SK-N-SH treated with all-trans-retinoic acid at 6 μM for 48 hours (cell line): ENCODE measurements around the gene AMPH.

Source experiments
- ATAC-seq: fragments of 200-7000 bp; cut with Tn5 transposase; 3 replicates; pipeline ENCODE4 v1.9.1; 2020; ENCODE audit warnings: mild to moderate bottlenecking, moderate library complexity
- ARNTL ChIP-seq: fragments of 450-650 bp; formaldehyde crosslinking; IDR thresholded peaks from 2 replicates; pipeline ENCODE4 v1.5.0; 2020; ENCODE audit warnings: low read depth, mild to moderate bottlenecking, moderate library complexity, borderline replicate concordance
- BACH2 ChIP-seq: fragments of 250-450 bp; sonication (Bioruptor Pico); IDR thresholded peaks from 2 replicates; pipeline ENCODE4 v1.9.0; 2021; ENCODE audit warnings: mild to moderate bottlenecking, borderline replicate concordance
- CREB5 ChIP-seq: fragments of 250-450 bp; sonication (Bioruptor Pico); IDR thresholded peaks from 2 replicates; pipeline ENCODE4 v1.5.1; 2020; ENCODE audit warnings: low read depth, mild to moderate bottlenecking, moderate library complexity
- CSRNP3 ChIP-seq: fragments of 250-450 bp; sonication (Bioruptor Pico); IDR thresholded peaks from 2 replicates; pipeline ENCODE4 v1.5.1; 2021; ENCODE audit warnings: mild to moderate bottlenecking, moderate library complexity
- ESRRG ChIP-seq: fragments of 250-450 bp; sonication (Bioruptor Pico); IDR thresholded peaks from 2 replicates; pipeline ENCODE4 v1.6.1; 2021; ENCODE audit warnings: mild to moderate bottlenecking
- ISL1 ChIP-seq: fragments of 250-450 bp; sonication (Bioruptor Pico); IDR thresholded peaks from 2 replicates; pipeline ENCODE4 v2.1.2; 2022; ENCODE audit warnings: mild to moderate bottlenecking, moderate library complexity
- OSR1 ChIP-seq: fragments of 250-450 bp; sonication (Bioruptor Pico); IDR thresholded peaks from 2 replicates; pipeline ENCODE4 v1.8.0; 2022; ENCODE audit warnings: moderate library complexity, mild to moderate bottlenecking, inconsistent platforms
- RARB ChIP-seq: fragments of 250-450 bp; sonication (Bioruptor Pico); IDR thresholded peaks from 2 replicates; pipeline ENCODE4 v1.8.0; 2021; ENCODE audit warnings: mild to moderate bottlenecking, moderate library complexity
- SNAI2 ChIP-seq: fragments of 250-450 bp; sonication (Bioruptor Pico); IDR thresholded peaks from 2 replicates; pipeline ENCODE4 v1.5.0; 2020; ENCODE audit warnings: mild to moderate bottlenecking, moderate library complexity
- TCF4 ChIP-seq: fragments of 250-450 bp; sonication (Bioruptor Pico); IDR thresholded peaks from 2 replicates; pipeline ENCODE4 v1.8.0; 2021; ENCODE audit warnings: mild to moderate bottlenecking, moderate library complexity, borderline replicate concordance
- TSHZ2 ChIP-seq: fragments of 250-450 bp; sonication (Bioruptor Pico); IDR thresholded peaks from 2 replicates; pipeline ENCODE4 v1.5.0; 2020; ENCODE audit warnings: mild to moderate bottlenecking, moderate library complexity
- ZFP3 ChIP-seq: fragments of 250-450 bp; sonication (Bioruptor Pico); IDR thresholded peaks from 2 replicates; pipeline ENCODE4 v1.5.0; 2020; ENCODE audit warnings: mild to moderate bottlenecking, moderate library complexity
- ZFP30 ChIP-seq: fragments of 450-650 bp; formaldehyde crosslinking; IDR thresholded peaks from 2 replicates; pipeline ENCODE4 v1.5.0; 2022; ENCODE audit warnings: mild to moderate bottlenecking, moderate library complexity
- ZNF565 ChIP-seq: fragments of 450-650 bp; formaldehyde crosslinking; conservative IDR thresholded peaks from 2 replicates; pipeline ENCODE4 v1.5.0; 2020; ENCODE audit warnings: low read depth, mild to moderate bottlenecking, moderate library complexity
- ZNF70 ChIP-seq: fragments of 450-650 bp; formaldehyde crosslinking; IDR thresholded peaks from 2 replicates; pipeline ENCODE4 v1.5.0; 2020; ENCODE audit warnings: mild to moderate bottlenecking, moderate library complexity
- TF ChIP-seq, protein P1 (sequence below): fragments of 250-450 bp; sonication (Bioruptor Pico); IDR thresholded peaks from 2 replicates; pipeline ENCODE4 v1.8.0; 2021; ENCODE audit warnings: low read depth, mild to moderate bottlenecking, moderate library complexity, borderline replicate concordance
- TF ChIP-seq, protein P2 (sequence below): fragments of 250-450 bp; sonication (Bioruptor Pico); IDR thresholded peaks from 2 replicates; pipeline ENCODE4 v1.8.0; 2020; ENCODE audit warnings: mild to moderate bottlenecking, moderate library complexity, borderline replicate concordance

AMPH gene

GRCh38 chr7:38659931-38660330, 28.8 kb upstream of the AMPH start (continued):
- no peak for TF ChIP-seq CSRNP3 (CRISPR knock-in tag)
- no peak for TF ChIP-seq RARB (CRISPR knock-in tag)

DNA sequence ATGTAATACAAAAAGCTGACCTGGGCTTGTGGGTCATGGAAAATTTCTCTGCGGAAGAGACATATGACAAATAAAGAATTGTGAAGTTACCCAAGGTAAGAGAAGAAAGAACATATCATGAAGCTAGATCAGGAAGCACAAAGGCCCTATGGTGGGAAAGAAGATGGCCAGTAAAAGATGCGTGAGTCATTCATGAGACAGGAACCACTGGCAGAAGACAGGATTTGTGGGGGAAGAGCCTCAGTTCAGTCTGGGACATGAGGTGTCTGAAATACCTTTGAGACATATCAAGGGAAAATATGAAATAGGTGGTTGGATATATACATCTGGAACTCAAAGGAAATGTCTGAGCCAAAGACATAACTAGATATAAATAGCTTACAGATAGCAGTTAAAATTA, 27.7 kb upstream of the AMPH start:
- no peak for ATAC-seq
- TF ChIP-seq BACH2 (CRISPR knock-in tag) (no peak), CREB5 (no peak), OSR1 (CRISPR knock-in tag) (no peak)
- TF ChIP-seq, all 23 proteins: peak for 0

DNA sequence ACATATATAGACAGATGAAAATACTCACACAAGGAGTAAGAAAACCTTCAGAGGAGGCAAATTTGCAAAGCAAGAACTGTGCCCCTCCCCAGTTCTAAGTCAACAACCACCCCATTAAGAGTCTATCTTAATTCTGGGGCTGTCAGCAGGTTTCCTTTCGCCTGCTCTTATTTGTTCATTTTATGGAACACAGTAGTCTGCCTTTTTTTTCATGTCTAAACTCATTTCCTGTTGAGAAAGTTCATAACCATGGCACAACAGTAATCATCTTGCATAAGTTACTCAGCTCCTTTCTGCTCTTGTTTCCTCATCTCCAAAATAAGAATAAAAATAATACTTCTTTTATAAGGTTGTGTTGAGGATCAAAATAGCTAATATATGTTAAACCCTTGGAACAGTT, 25.8 kb upstream of the AMPH start:
- no peak for TF ChIP-seq RARB (CRISPR knock-in tag)
- no peak for TF ChIP-seq TCF4 (CRISPR knock-in tag)
- no peak for TF ChIP-seq CREB5
- TF ChIP-seq ZNF70: no peak
- no peak for TF ChIP-seq ARNTL (CRISPR knock-in tag)
- TF ChIP-seq TSHZ2 (CRISPR knock-in tag): no peak
- TF ChIP-seq ZFP3: no peak
- TF ChIP-seq, protein P1, sequence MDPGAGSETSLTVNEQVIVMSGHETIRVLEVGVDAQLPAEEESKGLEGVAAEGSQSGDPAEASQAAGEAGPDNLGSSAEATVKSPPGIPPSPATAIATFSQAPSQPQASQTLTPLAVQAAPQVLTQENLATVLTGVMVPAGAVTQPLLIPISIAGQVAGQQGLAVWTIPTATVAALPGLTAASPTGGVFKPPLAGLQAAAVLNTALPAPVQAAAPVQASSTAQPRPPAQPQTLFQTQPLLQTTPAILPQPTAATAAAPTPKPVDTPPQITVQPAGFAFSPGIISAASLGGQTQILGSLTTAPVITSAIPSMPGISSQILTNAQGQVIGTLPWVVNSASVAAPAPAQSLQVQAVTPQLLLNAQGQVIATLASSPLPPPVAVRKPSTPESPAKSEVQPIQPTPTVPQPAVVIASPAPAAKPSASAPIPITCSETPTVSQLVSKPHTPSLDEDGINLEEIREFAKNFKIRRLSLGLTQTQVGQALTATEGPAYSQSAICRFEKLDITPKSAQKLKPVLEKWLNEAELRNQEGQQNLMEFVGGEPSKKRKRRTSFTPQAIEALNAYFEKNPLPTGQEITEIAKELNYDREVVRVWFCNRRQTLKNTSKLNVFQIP: no peak
- no peak for TF ChIP-seq ZFP30

GRCh38 chr7:38655833-38656774, 24.9 kb upstream of the AMPH start:
- ATAC-seq: no peak
- TF ChIP-seq ZFP3 (no peak), ISL1 (CRISPR knock-in tag) (no peak)
- TF ChIP-seq, protein P2, sequence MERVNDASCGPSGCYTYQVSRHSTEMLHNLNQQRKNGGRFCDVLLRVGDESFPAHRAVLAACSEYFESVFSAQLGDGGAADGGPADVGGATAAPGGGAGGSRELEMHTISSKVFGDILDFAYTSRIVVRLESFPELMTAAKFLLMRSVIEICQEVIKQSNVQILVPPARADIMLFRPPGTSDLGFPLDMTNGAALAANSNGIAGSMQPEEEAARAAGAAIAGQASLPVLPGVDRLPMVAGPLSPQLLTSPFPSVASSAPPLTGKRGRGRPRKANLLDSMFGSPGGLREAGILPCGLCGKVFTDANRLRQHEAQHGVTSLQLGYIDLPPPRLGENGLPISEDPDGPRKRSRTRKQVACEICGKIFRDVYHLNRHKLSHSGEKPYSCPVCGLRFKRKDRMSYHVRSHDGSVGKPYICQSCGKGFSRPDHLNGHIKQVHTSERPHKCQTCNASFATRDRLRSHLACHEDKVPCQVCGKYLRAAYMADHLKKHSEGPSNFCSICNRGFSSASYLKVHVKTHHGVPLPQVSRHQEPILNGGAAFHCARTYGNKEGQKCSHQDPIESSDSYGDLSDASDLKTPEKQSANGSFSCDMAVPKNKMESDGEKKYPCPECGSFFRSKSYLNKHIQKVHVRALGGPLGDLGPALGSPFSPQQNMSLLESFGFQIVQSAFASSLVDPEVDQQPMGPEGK (CRISPR knock-in tag): no peak
- TF ChIP-seq, all 23 proteins: peak for 0

More for the DNA sequence above, 25.8 kb upstream of the AMPH start:
- ATAC-seq: no peak

- no peak for ATAC-seq
- TF ChIP-seq SNAI2 (CRISPR knock-in tag): no peak
- no peak for TF ChIP-seq ESRRG (CRISPR knock-in tag)
- TF ChIP-seq CSRNP3 (CRISPR knock-in tag): no peak
- no peak for TF ChIP-seq TCF4 (CRISPR knock-in tag)
- TF ChIP-seq, protein P2 (CRISPR knock-in tag): no peak
- TF ChIP-seq ZNF565 (CRISPR knock-in tag): no peak
- TF ChIP-seq ZFP30: no peak
These were observed 6.8 kb upstream of the AMPH start for GRCh38 chr7:38637957-38638356.
